CD4-positive, alpha-beta T cell treated with Interleukin-1 beta for 1 hour (primary cell): Measurements from ENCODE around the gene GPC1.

Experiments
- DNase-seq, 2 donors: peaks; one replicate each; pipeline ENCODE4 v3.0.0-alpha.2; 2020 to 2022

The GPC1 gene

GRCh38 chr2:240397542-240397916, 37.9 kb upstream of the GPC1 start:
- DNase-seq = no peak

- no peak for DNase-seq
These were observed 37.4 kb upstream of the GPC1 start for GRCh38 chr2:240397924-240398645.

GRCh38 chr2:240398661-240399267, 36.7 kb upstream of the GPC1 start:
- DNase-seq = no peak

- DNase-seq = no peak
These were observed 35.8 kb upstream of the GPC1 start for GRCh38 chr2:240399419-240400324.

GRCh38 chr2:240400371-240401161, 34.9 kb upstream of the GPC1 start:
- DNase-seq = no peak

GRCh38 chr2:240401308-240401707, 34.2 kb upstream of the GPC1 start:
- DNase-seq = no peak

GRCh38 chr2:240401781-240402551, 33.5 kb upstream of the GPC1 start:
- no peak for DNase-seq

- no peak for DNase-seq
These were observed 32.7 kb upstream of the GPC1 start for GRCh38 chr2:240402566-240403272.

GRCh38 chr2:240403396-240404104, 31.9 kb upstream of the GPC1 start:
- no peak for DNase-seq

- DNase-seq = no peak
These were observed 31.1 kb upstream of the GPC1 start for GRCh38 chr2:240404174-240404852.

GRCh38 chr2:240405133-240405532, 30.3 kb upstream of the GPC1 start:
- no peak for DNase-seq

- no peak for DNase-seq
These were observed 29.7 kb upstream of the GPC1 start for GRCh38 chr2:240405684-240406313.

GRCh38 chr2:240407090-240407489, 28.4 kb upstream of the GPC1 start:
- DNase-seq = no peak

- DNase-seq = no peak
These were observed 25.5 kb upstream of the GPC1 start for GRCh38 chr2:240410004-240410403.

- no peak for DNase-seq
These were observed 24.7 kb upstream of the GPC1 start for GRCh38 chr2:240410808-240411207.

- no peak for DNase-seq
These were observed 24.0 kb upstream of the GPC1 start for GRCh38 chr2:240411261-240412160.

- no peak for DNase-seq
These were observed 23.1 kb upstream of the GPC1 start for GRCh38 chr2:240412211-240412861.
